ENCODE results near the gene JPT2. TPM values are rescaled to one million over a fixed set of nuclear protein-coding genes. Genes with fewer than 3 reads are reported as not detected.
"Not testable (repeated sequence)": the region's sequence is repeated elsewhere in the genome, so short reads cannot be mapped to it uniquely, and the experiment has no call there.

The JPT2 gene
- total and polyA plus RNA-seq, 5 donors = 11.9 to 38.3 (median 23.0) TPM

DNA sequence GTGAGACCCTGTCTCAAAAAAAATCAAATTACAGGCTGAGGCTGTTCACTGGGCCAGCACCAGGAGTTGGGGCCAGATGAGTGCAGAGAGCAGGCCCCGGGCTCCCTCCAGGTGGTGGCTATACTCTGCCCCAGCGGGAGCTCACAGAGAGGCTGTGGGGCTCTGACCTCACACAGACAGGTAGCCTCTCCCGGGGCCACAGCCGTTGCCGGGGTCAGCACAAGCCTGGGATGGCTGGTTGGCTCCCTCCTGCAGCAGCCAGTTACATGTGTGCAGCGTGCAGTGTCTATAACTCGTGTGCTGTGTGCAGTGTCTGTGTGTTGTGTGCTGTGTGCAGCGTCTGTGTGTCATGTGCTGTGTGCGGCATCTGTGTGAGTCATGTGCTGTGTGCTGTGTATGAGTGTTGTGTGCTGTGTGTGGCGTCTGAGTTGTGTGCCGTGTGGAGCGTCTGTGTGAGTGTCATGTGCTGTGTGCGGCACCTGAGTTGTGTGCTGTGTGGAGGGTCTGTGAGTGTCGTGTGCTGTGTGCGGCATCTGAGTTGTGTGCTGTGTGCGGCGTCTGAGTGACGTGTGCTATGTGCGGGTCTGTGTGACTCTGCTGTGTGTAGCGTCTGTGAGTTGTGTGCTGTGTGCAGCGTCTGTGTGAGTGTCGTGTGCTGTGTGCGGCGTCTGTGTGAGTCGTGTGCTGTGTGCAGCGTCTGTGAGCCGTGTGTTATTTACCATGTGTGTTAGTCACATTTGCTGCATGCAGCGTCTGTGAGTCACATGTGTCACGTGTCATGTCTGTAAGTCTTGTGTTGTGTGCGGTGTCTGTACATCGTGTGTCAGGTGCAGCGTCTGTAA lies 48.8 kb downstream of the JPT2 start:
- intact Hi-C loops (cut with DNase I) = no loop called here
- WGBS = 96% methylated on average over 32 of the region's 32 CpGs
- H3K27me3 ChIP-seq (ENCODE audit: control insufficient read depth, insufficient read depth) = no peaks in the 10 kb centered on the region
- H3K27ac ChIP-seq (ENCODE audit: low read length) = no peak overlapping the region
- no peaks in the 10 kb centered on the region for H3K9me3 ChIP-seq (ENCODE audit: control insufficient read depth, low read length)
- peaks cover 3% of the 10 kb centered on the region for H3K4me1 ChIP-seq (ENCODE audit: control insufficient read depth, insufficient read depth, low read length)
- no peak for ATAC-seq
- DNase-seq = no peak
- no peak overlapping the region for H3K4me3 ChIP-seq (ENCODE audit: low read length)

DNA sequence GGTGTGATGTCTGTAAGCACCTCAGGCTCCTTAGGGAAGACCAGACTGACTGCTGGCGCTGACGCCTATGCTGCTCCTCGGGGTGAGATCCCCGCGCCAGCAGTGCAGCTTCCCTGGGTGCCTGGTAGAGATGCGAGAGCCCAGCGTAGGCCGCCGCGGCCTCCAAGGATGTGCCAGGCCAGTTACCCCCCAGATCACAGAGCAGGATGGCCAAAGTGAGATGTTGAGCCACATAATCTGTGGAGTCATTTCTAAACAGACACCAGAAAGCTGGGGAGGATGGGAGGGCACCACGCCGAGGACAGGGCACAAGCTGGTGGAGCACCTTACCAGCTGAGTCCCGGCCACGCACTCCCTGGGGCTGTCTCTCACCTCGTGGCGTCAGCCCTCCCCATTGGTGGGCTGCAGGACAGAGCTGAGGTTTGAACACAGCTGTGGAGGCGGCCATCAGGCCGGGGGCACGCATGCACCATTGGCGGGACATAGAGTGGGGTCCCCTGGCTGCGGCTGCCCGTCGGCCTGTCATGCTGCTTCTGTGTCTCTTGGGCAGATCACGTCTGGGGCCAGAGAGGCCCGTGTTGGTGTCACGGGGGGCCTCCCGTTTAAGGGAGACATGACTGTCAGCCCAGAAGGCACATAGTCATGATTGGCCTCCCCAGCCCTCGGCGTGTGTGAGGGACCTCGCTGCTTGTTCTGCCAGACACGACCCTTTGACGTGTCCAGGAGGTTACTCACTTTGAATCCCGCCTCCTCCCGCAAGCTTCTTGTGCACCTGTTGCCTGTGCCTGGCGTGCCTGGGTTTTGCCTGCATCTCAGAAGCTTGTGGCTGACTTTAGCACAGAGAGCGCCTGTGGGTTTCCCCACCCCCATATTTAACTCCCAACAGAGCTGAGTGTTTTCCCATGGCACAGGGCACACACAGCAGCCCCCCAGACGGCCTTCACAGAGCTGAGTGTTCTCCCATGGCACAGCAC lies 49.9 kb downstream of the JPT2 start:
- Histone ChIP-seq H3K27me3 (ENCODE audit: control insufficient read depth, insufficient read depth) (no peaks in the 10 kb centered on the region), H3K4me1 (ENCODE audit: control insufficient read depth, insufficient read depth, low read length) (no peaks in the 10 kb centered on the region), H3K27ac (ENCODE audit: low read length) (no peak overlapping the region), H3K4me3 (ENCODE audit: low read length) (no peak overlapping the region), H3K9me3 (ENCODE audit: control insufficient read depth, low read length) (no peaks in the 10 kb centered on the region)
- intact Hi-C loops (cut with DNase I) = no loop called here
- DNase-seq (no peak), ATAC-seq (no peak)
- 92% methylated on average over 37 of the region's 37 CpGs for WGBS

DNA sequence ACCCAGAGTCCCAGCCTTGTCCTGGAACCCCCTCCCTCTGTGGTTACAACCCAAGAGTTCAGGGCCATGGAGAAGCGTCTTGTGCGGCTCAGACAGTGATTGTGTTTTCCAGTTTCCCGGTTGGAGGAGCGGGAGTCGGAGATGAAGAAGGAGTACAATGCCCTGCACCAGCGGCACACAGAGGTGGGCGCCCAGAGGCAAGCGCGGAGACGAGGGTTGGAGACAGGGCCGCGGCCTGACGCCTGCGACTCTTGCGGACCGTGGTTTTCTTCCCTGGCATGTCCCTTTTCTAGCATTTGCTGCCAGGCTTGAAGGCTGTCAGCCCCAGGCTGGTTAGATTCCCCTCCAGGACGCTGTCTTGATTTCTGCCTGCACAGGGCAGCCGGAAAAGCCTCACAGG lies 50.9 kb downstream of the JPT2 start:
- Histone ChIP-seq H3K9me3 (ENCODE audit: control insufficient read depth, low read length) (no peaks in the 10 kb centered on the region), H3K4me3 (ENCODE audit: low read length) (no peak overlapping the region), H3K27me3 (ENCODE audit: control insufficient read depth, insufficient read depth) (no peaks in the 10 kb centered on the region), H3K4me1 (ENCODE audit: control insufficient read depth, insufficient read depth, low read length) (no peaks in the 10 kb centered on the region), H3K27ac (ENCODE audit: low read length) (no peak overlapping the region)
- ATAC-seq (no peak), DNase-seq (no peak)
- 97% methylated on average over 18 of the region's 18 CpGs for WGBS
- intact Hi-C loops (cut with DNase I) = no loop called here

DNA sequence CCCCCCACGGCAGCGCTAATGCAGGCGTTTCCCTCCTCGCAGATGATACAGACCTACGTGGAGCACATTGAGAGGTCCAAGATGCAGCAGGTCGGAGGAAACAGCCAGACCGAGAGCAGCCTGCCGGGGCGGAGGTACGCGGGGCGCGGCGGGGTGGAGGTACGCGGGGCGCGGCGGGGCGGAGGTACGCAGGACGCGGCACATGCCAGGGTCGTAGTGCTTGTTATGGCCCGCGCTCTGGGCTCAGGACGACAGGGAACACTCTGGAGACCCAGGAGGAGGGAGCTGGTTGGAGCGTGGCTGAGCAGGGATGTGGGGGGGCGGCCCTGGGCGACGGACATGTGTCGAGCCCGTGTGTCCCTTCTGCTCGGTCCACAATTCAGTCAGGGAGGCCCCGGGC lies 51.4 kb downstream of the JPT2 start:
- intact Hi-C loops (cut with DNase I) = no loop called here
- ATAC-seq (no peak), DNase-seq (no peak)
- H3K9me3 ChIP-seq (ENCODE audit: control insufficient read depth, low read length) = no peaks in the 10 kb centered on the region
- H3K4me3 ChIP-seq (ENCODE audit: low read length) = no peak overlapping the region
- no peaks in the 10 kb centered on the region for H3K4me1 ChIP-seq (ENCODE audit: control insufficient read depth, insufficient read depth, low read length)
- H3K27ac ChIP-seq (ENCODE audit: low read length) = no peak overlapping the region
- WGBS = 94% methylated on average over 35 of the region's 35 CpGs
- no peaks in the 10 kb centered on the region for H3K27me3 ChIP-seq (ENCODE audit: control insufficient read depth, insufficient read depth)

DNA sequence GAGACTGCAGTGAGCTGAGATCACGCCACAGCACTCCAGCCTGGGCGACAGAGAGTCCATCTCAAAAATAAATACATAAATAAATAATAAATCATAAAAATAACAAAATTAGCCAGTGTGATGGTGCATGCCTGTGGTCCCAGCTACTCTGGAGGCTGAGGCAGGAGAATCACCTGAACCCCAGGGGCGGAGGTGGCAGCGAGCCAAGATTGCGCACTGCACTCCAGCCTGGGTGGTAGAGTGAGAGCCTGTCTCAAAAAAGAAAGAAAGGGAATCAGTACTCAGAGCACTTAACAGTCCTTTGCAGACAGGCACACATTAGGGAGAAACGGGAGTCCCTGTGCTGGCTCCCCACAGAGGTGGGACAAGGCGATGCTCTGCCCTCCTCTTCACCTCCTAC lies 53.0 kb downstream of the JPT2 start:
- no peak overlapping the region for H3K4me3 ChIP-seq (ENCODE audit: low read length)
- WGBS = 93% methylated on average over 7 of the region's 7 CpGs
- DNase-seq (no peak), ATAC-seq (no peak)
- H3K27me3 ChIP-seq (ENCODE audit: control insufficient read depth, insufficient read depth) = no peaks in the 10 kb centered on the region
- intact Hi-C loops (cut with DNase I) = no loop called here
- no peak overlapping the region for H3K27ac ChIP-seq (ENCODE audit: low read length)
- H3K9me3 ChIP-seq (ENCODE audit: control insufficient read depth, low read length) = no peaks in the 10 kb centered on the region
- H3K4me1 ChIP-seq (ENCODE audit: control insufficient read depth, insufficient read depth, low read length) = no peaks in the 10 kb centered on the region

DNA sequence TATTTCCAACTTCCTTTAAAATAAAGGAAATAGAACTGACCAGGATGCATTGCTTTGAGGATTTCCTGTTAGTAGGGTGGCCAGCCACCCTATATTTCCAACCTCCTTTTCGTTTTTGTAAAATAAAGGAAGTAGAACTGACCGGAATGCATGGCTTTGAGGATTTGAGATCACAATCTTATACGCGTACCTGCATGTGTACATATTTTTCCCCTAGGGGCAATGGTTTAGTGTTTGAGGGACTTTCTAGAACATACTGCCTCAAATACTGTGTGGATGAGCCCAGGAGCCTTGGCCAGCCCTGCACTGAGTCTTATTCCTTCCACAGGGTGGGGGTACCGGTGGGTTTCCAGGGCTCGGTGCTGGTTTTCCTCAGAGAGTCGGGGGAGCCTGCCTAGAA lies 53.5 kb downstream of the JPT2 start:
- H3K4me1 ChIP-seq (ENCODE audit: control insufficient read depth, insufficient read depth, low read length) = no peaks in the 10 kb centered on the region
- H3K27ac ChIP-seq (ENCODE audit: low read length) = no peak overlapping the region
- DNase-seq (no peak), ATAC-seq (no peak)
- WGBS = 74% methylated on average over 7 of the region's 7 CpGs
- no peaks in the 10 kb centered on the region for H3K9me3 ChIP-seq (ENCODE audit: control insufficient read depth, low read length)
- H3K4me3 ChIP-seq (ENCODE audit: low read length) = no peak overlapping the region
- intact Hi-C loops (cut with DNase I) = no loop called here
- H3K27me3 ChIP-seq (ENCODE audit: control insufficient read depth, insufficient read depth) = no peaks in the 10 kb centered on the region

DNA sequence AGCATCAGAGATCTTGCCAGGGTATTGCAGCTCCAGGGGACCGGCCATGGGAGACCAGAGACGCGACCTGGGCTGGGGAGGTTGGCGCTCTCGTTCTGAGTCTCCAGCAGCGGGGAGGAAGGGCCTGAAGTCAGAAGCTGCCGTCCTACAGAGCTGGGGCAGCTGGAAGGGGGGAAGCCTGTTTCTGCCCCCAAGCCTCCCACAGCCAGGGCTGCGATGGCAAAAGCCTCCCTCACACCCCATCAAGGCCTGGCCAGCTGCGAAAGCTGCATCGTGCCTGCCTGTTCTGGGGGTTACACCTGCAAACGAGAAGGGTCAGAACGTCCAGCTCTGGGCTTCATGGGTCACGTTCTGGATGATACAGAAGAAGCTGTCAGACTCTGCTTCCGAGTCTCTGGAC lies 54.0 kb downstream of the JPT2 start:
- Histone ChIP-seq H3K27me3 (ENCODE audit: control insufficient read depth, insufficient read depth) (no peaks in the 10 kb centered on the region), H3K4me3 (ENCODE audit: low read length) (no peak overlapping the region), H3K9me3 (ENCODE audit: control insufficient read depth, low read length) (no peaks in the 10 kb centered on the region), H3K27ac (ENCODE audit: low read length) (no peak overlapping the region), H3K4me1 (ENCODE audit: control insufficient read depth, insufficient read depth, low read length) (no peaks in the 10 kb centered on the region)
- ATAC-seq (no peak), DNase-seq (no peak)
- intact Hi-C loops (cut with DNase I) = no loop called here
- 84% methylated on average over 14 of the region's 14 CpGs for WGBS

DNA sequence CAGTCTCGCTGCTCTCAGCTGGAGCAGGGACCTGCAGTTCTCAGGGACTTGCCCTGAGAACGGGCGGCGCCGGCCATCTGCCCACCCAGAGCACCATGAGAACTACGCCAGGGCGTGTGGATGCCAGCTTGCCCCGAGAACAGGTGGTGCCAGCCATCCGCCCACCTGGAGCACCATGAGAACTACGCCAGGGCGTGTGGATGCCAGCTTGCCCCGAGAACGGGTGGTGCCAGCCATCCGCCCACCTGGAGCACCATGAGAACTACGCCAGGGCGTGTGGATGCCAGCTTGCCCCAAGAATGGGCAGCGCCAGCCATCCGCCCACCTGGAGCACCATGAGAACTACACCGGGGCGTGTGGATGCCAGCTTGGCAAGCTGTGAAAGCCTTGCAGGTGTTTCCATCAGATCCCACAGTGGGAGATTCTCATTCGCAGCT lies 54.5 kb downstream of the JPT2 start:
- ATAC-seq; DNase-seq; H3K27ac ChIP-seq (ENCODE audit: low read length); H3K4me3 ChIP-seq (ENCODE audit: low read length); H3K27me3 ChIP-seq (ENCODE audit: control insufficient read depth, insufficient read depth); intact Hi-C loops (cut with DNase I); H3K9me3 ChIP-seq (ENCODE audit: control insufficient read depth, low read length); H3K4me1 ChIP-seq (ENCODE audit: control insufficient read depth, insufficient read depth, low read length): not testable (repeated sequence)
- WGBS = 92% methylated on average over 21 of the region's 21 CpGs

DNA sequence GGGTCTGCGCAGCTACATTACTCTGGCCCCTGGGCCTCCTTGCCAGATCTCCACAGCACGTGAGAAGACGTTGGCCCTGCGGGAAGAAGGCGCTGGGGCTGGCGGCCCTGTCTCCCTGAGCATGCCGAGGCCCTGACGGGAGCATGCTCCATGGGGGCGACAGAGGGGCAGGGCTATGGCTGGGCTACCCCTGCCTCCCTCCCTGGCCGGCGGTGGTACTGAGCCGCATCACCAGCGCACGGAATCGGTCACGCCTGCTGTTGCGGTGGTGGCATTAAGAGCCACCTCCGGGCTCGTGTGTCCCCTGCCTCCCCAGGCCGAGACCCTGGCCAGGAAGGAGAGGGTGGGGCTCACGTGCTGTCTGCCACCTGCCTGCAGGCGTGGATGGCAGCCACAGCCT lies 56.0 kb downstream of the JPT2 start:
- Histone ChIP-seq H3K4me1 (ENCODE audit: control insufficient read depth, insufficient read depth, low read length) (no peaks in the 10 kb centered on the region), H3K27me3 (ENCODE audit: control insufficient read depth, insufficient read depth) (no peaks in the 10 kb centered on the region), H3K4me3 (ENCODE audit: low read length) (no peak overlapping the region), H3K27ac (ENCODE audit: low read length) (no peak overlapping the region), H3K9me3 (ENCODE audit: control insufficient read depth, low read length) (no peaks in the 10 kb centered on the region)
- WGBS = 95% methylated on average over 22 of the region's 22 CpGs
- intact Hi-C loops (cut with DNase I) = no loop called here
- DNase-seq (no peak), ATAC-seq (peak in 1 of 2 donors; percentile 20)

DNA sequence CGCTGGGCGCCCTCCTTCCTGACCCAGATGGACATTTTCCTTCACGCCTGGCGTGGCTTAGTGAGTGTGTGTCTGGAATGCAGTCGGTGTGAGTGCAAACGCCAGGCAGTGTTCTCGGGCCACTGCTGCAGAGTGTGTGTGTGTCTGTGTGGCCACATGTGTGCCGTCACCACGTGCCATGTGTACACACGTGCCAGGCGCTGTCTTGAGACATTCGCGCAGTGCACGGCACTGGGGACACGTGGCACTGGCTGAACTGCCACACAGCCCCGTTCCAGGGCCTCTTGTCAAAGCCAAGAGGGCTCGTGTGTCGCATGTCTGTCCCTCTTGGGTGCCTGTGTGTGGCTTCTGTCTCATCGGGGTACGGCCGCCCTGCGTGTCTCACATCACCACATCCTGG lies 56.7 kb downstream of the JPT2 start:
- 97% methylated on average over 22 of the region's 22 CpGs for WGBS
- H3K27me3 ChIP-seq (ENCODE audit: control insufficient read depth, insufficient read depth) = no peaks in the 10 kb centered on the region
- no peaks in the 10 kb centered on the region for H3K9me3 ChIP-seq (ENCODE audit: control insufficient read depth, low read length)
- ATAC-seq (peak in 1 of 2 donors; percentile 33), DNase-seq (no peak)
- no peaks in the 10 kb centered on the region for H3K4me1 ChIP-seq (ENCODE audit: control insufficient read depth, insufficient read depth, low read length)
- H3K27ac ChIP-seq (ENCODE audit: low read length) = no peak overlapping the region
- intact Hi-C loops (cut with DNase I) = no loop called here
- H3K4me3 ChIP-seq (ENCODE audit: low read length) = no peak overlapping the region

DNA sequence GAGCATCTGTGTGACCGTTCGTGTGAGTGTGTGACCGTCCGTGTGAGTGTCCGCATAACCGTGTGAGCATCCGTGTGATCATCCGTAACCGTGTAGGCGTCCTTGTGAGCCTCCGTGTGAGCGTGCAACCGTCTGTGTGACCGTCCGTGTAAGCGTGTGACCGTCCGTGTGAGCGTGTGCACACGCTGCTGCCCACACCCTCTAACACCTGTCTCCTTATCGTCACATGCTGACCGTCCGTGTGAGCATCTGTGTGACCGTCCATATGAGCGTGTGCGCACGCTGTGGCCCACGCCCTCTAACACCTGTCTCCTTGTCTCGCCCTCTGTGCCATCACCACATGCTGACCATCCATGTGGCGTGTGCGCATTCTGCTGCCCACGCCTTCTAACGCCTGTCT lies 62.2 kb downstream of the JPT2 start:
- no peak overlapping the region for H3K4me3 ChIP-seq (ENCODE audit: low read length)
- DNase-seq = no peak
- H3K27ac ChIP-seq (ENCODE audit: low read length) = no peak overlapping the region
- peak in 1 of 2 donors; percentile 17 for ATAC-seq
- H3K9me3 ChIP-seq (ENCODE audit: control insufficient read depth, low read length) = no peaks in the 10 kb centered on the region
- no peaks in the 10 kb centered on the region for H3K27me3 ChIP-seq (ENCODE audit: control insufficient read depth, insufficient read depth)
- no peaks in the 10 kb centered on the region for H3K4me1 ChIP-seq (ENCODE audit: control insufficient read depth, insufficient read depth, low read length)
- 97% methylated on average over 33 of the region's 33 CpGs for WGBS
- intact Hi-C loops (cut with DNase I) = no loop called here
